ENCODE data around the gene VIT. TPM values are rescaled to one million over a fixed set of nuclear protein-coding genes. Genes with fewer than 3 reads are reported as not detected.
"Not testable (repeated sequence)": the region's sequence is repeated elsewhere in the genome, so short reads cannot be mapped to it uniquely, and the experiment has no call there.

The VIT gene
- total RNA-seq, 1 donor = not detected

DNA sequence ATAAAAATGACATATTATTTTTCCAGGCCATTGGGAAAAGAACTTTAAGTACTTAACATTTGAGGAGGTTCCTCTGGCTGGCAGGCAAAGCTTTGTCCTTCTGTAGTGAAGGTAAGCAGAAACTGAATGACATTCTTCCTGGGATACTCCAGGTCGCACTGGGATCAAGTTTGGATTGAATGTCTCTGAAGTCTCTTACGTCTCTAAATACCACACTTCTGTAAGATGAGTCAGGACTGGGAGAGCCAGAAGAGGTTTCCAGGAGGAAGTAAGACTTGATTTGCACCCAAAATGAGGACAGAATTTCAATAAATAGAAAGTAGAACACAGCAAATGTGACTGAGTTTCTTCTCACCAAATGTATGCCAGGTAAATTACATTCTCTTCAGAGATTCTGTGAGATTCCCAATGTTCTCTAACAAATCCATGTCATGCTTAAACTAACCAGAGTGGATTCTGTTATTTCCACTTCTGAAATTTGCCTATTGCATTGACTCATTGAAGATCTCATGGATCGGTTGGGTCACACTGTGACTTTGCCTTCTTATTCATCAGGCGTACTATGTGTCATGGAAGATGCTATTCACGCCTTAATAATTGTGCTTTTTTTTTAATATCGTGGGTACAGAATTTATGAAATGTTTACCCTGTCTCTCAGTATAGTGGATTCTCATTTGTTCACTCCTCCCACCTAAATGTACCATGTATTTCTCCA, 25.5 kb upstream of the VIT start:
- Histone ChIP-seq H3K4me1 (ENCODE audit: insufficient read depth, low read length) (no peaks in the 10 kb centered on the region), H3K9me3 (ENCODE audit: low read depth, low read length) (no peaks in the 10 kb centered on the region), H3K27me3 (ENCODE audit: insufficient read depth, low read length) (no peaks in the 10 kb centered on the region)

DNA sequence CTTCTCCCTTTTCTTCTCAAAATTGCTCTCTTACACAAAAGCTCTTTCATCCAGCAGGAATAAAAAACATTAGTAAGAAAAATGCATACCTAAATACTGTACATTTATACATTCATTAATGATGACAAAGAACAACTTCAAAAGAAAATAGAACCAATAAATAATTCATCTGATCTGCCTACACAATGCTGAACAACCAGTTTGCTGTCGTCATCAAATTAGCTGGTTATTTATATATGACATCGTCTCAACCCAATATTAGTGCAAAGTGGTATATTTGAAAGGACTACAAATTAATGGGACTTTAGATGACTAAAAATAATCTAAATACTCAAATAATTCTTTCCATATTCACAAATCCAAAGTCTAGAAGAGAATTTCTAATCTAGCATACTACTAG, 24.8 kb upstream of the VIT start:
- no peaks in the 10 kb centered on the region for H3K27me3 ChIP-seq (ENCODE audit: insufficient read depth, low read length)
- no peaks in the 10 kb centered on the region for H3K4me1 ChIP-seq (ENCODE audit: insufficient read depth, low read length)
- H3K4me3 ChIP-seq (ENCODE audit: low read length) = no peak overlapping the region
- no peaks in the 10 kb centered on the region for H3K9me3 ChIP-seq (ENCODE audit: low read depth, low read length)

More for the DNA sequence above, 25.5 kb upstream of the VIT start:
- H3K4me3 ChIP-seq (ENCODE audit: low read length) = no peak overlapping the region

DNA sequence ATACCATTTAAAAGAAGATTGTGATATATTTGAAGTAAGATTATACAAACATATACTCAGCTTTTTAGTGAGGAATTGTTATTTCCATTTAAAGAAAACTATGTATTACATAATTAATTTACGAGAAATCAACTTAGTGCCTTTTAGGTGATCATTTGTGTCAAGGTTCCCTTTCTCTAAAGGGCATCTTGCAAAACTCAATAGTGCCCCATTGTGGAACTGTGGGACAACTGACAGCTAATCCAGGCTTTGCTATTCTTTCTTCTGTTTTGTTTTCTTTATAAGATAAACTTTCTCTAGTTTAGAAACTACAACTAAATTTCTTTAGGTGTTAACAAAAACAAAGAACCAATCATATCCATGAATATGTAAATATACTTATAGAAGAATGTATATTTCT, 24.3 kb upstream of the VIT start:
- Histone ChIP-seq H3K4me1 (ENCODE audit: insufficient read depth, low read length) (peaks cover 3% of the 10 kb centered on the region), H3K9me3 (ENCODE audit: low read depth, low read length) (no peaks in the 10 kb centered on the region), H3K4me3 (ENCODE audit: low read length) (no peak overlapping the region), H3K27me3 (ENCODE audit: insufficient read depth, low read length) (no peaks in the 10 kb centered on the region)

DNA sequence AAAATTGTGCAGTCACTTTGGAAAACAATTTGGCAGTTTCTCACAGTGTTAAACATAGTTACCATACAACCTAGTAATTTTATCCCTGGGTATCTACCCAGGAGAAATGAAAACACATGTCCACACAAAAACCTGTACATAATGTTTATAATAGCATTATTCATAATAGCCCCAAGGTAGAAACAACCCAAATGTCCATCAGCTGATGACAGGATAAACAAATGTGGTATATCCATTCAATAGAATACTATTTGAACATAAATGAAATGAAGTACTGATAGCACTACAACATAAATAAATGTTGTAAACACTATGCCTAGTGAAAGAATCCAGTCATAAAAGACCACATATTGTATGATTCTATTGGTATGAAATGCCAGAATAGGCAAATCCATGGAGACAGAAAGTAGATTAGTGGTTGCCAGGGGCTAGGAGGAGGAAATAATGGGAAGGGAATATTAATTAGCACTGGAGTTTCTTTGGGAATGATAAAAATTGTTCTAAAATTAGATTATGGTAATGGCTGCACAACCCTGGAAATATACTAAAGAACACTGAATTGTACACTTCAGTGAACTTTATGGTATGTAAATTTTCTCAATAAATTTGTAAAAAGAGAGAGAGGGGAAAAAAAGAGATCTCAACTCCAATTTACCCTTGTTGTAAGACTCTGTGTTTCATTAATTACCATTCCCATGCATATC, 20.8 kb upstream of the VIT start:
- H3K27me3 ChIP-seq (ENCODE audit: insufficient read depth, low read length) = no peaks in the 10 kb centered on the region
- H3K9me3 ChIP-seq (ENCODE audit: low read depth, low read length) = no peaks in the 10 kb centered on the region
- peaks cover 14% of the 10 kb centered on the region for H3K4me1 ChIP-seq (ENCODE audit: insufficient read depth, low read length)
- no peak overlapping the region for H3K4me3 ChIP-seq (ENCODE audit: low read length)

DNA sequence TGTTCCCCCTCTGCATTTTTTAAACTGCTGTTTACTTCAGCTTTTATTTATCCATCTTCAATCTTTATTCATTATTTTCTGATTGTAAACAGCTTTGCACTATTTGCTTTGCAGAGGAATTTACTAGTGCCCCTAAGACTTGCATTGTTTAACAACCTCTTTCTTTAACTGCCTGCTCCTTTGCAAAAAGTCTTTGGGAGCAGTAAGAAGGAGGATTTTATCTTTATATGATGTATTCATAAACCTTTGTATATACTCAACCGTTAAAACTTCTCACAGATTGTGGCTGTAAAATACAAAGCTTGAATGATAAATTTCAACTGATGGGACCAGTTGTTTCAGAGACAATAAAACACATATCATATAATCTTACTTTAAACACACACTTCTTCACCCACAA, 20.1 kb upstream of the VIT start:
- Histone ChIP-seq H3K9me3 (ENCODE audit: low read depth, low read length) (no peaks in the 10 kb centered on the region), H3K27me3 (ENCODE audit: insufficient read depth, low read length) (no peaks in the 10 kb centered on the region), H3K4me3 (ENCODE audit: low read length) (no peak overlapping the region), H3K4me1 (ENCODE audit: insufficient read depth, low read length) (peaks cover 14% of the 10 kb centered on the region)

DNA sequence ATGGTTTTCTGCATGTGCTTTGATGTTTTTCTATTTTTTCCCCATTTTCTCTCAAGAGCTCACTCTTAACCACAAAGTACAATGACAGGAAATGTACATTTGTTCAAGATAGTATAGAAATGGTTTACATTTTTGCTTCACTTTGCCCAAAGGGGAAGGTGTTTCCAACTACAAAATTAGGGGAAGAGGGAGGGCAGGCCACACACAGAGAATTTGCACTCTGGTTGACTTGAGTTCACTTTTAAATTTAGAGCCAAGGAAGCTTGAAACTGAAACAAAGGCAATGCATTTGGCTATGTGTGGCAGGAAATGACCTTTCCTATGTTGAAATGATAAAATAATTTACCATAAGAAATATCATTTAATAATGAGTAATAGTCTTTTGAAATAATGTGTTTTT, 19.1 kb upstream of the VIT start:
- Histone ChIP-seq H3K4me3 (ENCODE audit: low read length) (no peak overlapping the region), H3K4me1 (ENCODE audit: insufficient read depth, low read length) (peaks cover 14% of the 10 kb centered on the region), H3K27me3 (ENCODE audit: insufficient read depth, low read length) (no peaks in the 10 kb centered on the region), H3K9me3 (ENCODE audit: low read depth, low read length) (no peaks in the 10 kb centered on the region)

DNA sequence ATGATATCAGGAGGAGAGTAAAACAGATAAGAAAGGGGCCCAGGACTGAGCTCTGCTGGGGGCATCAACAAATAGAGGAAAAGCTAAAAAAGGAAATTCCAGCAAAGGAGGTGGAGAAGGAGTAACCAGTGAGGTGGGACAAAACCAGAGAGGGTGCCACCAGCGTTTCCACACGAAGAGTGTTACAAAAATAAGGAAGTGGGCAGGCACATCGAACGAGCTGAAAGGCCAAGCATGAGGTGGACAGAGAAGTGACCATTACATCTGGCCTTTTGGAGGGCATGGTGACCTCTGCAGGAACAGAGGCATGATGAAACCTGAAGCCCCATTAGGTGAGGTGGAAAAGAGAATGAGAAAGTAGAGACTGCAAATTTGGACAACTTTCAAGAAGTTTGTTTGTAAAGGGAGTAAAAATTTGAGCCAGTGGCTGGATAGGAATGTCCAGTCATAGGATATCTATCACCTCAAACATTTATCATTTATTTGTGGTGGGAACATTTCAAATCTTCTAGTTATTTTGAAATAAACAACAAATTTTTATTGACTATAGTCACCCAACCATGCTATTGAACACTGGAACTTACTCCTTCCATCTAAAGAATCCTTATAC, 18.4 kb upstream of the VIT start:
- no peaks in the 10 kb centered on the region for H3K9me3 ChIP-seq (ENCODE audit: low read depth, low read length)
- no peak overlapping the region for H3K4me3 ChIP-seq (ENCODE audit: low read length)
- peaks cover 14% of the 10 kb centered on the region for H3K4me1 ChIP-seq (ENCODE audit: insufficient read depth, low read length)
- no peaks in the 10 kb centered on the region for H3K27me3 ChIP-seq (ENCODE audit: insufficient read depth, low read length)

DNA sequence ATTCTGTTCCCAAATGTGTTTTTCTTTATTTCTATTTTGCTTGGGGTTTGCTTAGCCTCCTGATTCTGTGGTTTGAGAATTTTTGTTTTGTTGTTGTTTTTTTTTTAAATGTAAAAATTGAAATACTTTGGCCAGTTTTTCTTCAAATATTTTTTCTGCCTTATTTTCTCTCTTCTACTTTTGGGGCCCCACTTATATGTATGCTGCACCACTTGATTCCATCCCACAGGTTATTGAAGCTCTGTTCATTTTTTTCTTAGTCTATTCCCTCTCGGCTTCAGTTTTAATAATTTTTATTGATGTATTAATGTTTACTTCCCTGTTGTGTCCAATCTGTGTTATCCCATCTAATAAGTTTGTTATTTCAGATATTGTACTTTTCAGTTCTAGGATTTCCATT, 17.7 kb upstream of the VIT start:
- no peaks in the 10 kb centered on the region for H3K9me3 ChIP-seq (ENCODE audit: low read depth, low read length)
- H3K4me3 ChIP-seq (ENCODE audit: low read length) = no peak overlapping the region
- H3K27me3 ChIP-seq (ENCODE audit: insufficient read depth, low read length) = no peaks in the 10 kb centered on the region
- peaks cover 14% of the 10 kb centered on the region for H3K4me1 ChIP-seq (ENCODE audit: insufficient read depth, low read length)

DNA sequence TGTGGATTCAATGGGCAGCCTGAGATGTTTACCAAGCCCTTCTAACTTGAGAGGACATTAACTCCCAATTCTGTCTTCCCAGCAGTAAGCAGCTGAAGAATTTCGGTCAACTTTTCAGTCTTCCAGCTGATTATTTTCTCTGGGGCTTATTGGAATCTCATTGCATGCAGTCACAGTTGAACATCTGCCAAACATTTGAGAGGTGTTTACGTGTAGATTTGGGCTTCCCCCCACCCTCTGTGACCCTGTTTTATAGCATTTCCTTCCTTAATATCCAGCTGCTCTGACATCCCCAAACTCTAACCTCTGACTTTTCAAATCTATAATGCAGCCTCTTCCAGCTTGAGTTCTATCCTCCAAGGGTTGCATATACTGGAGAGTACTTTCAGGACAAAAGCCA, 16.5 kb upstream of the VIT start:
- Histone ChIP-seq H3K9me3 (ENCODE audit: low read depth, low read length) (no peaks in the 10 kb centered on the region), H3K4me3 (ENCODE audit: low read length) (no peak overlapping the region), H3K4me1 (ENCODE audit: insufficient read depth, low read length) (peaks cover 14% of the 10 kb centered on the region), H3K27me3 (ENCODE audit: insufficient read depth, low read length) (no peaks in the 10 kb centered on the region)

DNA sequence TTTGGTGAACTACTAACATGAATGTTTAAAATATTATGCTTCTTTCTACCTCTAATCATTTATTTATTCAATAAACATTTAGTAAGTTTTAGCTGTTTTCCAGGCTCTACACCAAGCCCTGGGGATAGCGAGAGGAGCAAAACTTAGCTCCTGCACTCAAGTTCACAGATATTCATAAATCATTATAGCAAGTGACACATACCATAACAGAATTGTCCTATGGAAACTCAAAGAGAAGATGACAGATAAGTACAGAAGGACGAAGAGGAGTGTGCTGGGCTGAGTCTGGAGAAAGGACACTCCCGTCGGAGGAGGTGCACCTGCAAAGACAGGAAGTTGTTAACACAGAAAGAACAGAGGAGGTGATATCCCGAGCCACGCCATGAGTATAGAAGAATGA, 13.9 kb upstream of the VIT start:
- no peaks in the 10 kb centered on the region for H3K27me3 ChIP-seq (ENCODE audit: insufficient read depth, low read length)
- H3K4me1 ChIP-seq (ENCODE audit: insufficient read depth, low read length) = peaks cover 7% of the 10 kb centered on the region
- H3K9me3 ChIP-seq (ENCODE audit: low read depth, low read length) = no peaks in the 10 kb centered on the region
- H3K4me3 ChIP-seq (ENCODE audit: low read length) = no peak overlapping the region

DNA sequence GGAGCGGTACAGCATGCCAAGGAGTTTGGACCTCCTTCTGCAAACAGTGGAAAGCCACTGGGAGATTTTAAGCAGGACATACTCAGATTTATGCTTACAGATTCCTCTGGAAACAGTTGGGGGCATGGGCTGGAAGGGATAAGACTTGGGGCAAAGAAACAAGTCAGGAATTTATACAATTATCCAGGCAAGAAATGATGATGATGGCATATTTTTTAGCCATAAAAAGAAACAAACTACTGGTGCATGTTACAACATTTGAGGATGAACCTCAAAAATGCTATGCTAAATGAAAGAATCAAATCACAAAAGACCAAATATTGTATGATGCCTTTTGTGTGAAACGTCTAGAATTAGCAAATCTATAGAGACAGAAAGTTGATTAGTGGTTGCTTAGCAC, 13.5 kb upstream of the VIT start:
- H3K27me3 ChIP-seq (ENCODE audit: insufficient read depth, low read length) = no peaks in the 10 kb centered on the region
- no peaks in the 10 kb centered on the region for H3K9me3 ChIP-seq (ENCODE audit: low read depth, low read length)
- H3K4me1 ChIP-seq (ENCODE audit: insufficient read depth, low read length) = peaks cover 3% of the 10 kb centered on the region
- H3K4me3 ChIP-seq (ENCODE audit: low read length) = no peak overlapping the region

DNA sequence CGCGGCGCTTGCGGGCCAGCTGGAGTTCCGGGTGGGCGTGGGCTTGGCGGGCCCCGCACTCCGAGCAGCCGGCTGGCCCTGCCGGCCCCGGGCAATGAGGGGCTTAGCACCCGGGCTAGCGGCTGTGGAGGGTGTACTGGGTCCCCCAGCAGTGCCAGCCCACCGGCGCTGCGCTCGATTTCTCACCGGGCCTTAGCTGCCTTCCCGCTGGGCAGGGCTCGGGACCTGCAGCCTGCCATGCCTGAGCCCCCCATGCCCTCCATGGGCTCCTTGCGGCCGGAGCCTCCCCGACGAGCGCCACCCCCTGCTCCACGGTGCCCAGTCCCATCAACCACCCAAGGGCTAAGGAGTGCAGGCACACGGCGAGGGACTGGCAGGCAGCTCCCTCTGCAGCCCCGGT, 8.2 kb upstream of the VIT start:
- not testable (repeated sequence) for H3K27me3 ChIP-seq (ENCODE audit: insufficient read depth, low read length); H3K9me3 ChIP-seq (ENCODE audit: low read depth, low read length); H3K4me1 ChIP-seq (ENCODE audit: insufficient read depth, low read length); H3K4me3 ChIP-seq (ENCODE audit: low read length)

DNA sequence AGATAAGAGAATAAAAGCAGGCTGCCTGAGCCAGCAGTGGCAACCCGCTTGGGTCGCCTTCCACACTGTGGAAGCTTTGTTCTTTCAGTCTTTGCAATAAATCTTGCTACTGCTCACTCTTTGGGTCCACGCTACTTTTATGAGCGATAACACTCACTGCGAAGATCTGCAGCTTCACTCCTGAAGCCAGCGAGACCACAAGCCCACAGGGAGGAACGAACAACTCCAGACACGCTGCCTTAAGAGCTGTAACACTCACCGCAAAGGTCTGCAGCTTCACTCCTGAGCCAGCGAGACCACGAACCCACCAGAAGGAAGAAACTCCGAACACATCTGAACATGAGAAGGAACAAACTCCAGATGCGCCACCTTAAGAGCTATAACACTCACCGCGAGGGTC, 7.5 kb upstream of the VIT start:
- H3K27me3 ChIP-seq (ENCODE audit: insufficient read depth, low read length); H3K4me3 ChIP-seq (ENCODE audit: low read length); H3K9me3 ChIP-seq (ENCODE audit: low read depth, low read length); H3K4me1 ChIP-seq (ENCODE audit: insufficient read depth, low read length): not testable (repeated sequence)

DNA sequence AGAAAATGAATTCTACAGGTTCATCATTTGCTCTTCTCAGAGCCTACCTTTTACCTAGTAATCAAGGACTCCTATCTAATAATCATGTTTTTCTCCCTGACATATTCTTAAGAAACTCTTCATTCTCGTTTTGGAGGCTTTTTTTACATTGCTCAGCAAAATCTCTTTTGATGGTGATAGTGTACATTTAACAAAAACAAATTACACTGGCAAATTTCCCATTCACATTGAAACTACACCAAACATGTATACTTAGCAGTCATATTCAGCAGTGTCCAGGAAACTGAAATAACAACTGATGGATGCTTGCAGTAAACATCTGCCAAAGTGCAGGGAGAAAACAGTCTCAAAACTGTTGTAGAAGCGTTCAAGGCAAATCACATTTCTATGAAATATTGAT, 4.4 kb upstream of the VIT start:
- no peaks in the 10 kb centered on the region for H3K4me1 ChIP-seq (ENCODE audit: insufficient read depth, low read length)
- no peaks in the 10 kb centered on the region for H3K27me3 ChIP-seq (ENCODE audit: insufficient read depth, low read length)
- no peaks in the 10 kb centered on the region for H3K9me3 ChIP-seq (ENCODE audit: low read depth, low read length)
- H3K4me3 ChIP-seq (ENCODE audit: low read length) = no peak overlapping the region

DNA sequence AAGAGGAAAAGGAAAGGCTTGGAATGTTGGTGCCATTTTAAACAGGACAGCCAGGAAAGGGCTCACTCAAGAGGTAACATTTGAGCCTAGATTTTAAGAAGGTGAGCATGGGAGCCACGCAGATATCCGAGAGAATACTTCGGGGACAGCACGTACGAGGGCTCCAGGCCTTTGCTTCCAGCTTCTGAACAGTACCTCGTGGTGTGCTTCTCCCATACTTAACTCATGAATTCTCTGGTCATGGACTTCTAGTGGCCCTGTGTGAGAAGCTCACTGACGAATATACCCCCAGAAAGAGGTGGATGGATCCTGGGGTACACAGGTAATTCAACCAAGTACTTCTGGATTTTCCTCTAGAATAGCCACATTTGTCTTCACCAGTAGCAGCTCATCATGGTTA, 2.7 kb upstream of the VIT start:
- no peaks in the 10 kb centered on the region for H3K9me3 ChIP-seq (ENCODE audit: low read depth, low read length)
- H3K27me3 ChIP-seq (ENCODE audit: insufficient read depth, low read length) = no peaks in the 10 kb centered on the region
- H3K4me1 ChIP-seq (ENCODE audit: insufficient read depth, low read length) = peaks cover 5% of the 10 kb centered on the region
- H3K4me3 ChIP-seq (ENCODE audit: low read length) = no peak overlapping the region
